Activated CD8-positive, alpha-beta memory T cell treated with anti-CD3 and anti-CD28 coated beads for 36 hours (primary cell): ENCODE measurements around the gene MAP2K5. TPM values are rescaled to one million over a fixed set of nuclear protein-coding genes. Genes with fewer than 3 reads are reported as not detected.

ENCODE experiments used
- CTCF ChIA-PET: fragments of 350-600 bp; sonication (Branson Sonifier 250); formaldehyde crosslinking; loops from one replicate; lab custom pipeline; 2021; ENCODE audit warnings: antibody characterized with exemption; lab: Charles Lee
- POLR2A ChIA-PET: fragments of 350-600 bp; sonication (Branson Sonifier 250); formaldehyde crosslinking; loops from one replicate; lab custom pipeline; 2021; ENCODE audit warnings: antibody characterized with exemption; lab: Charles Lee
- total RNA-seq, 2 experiments: library from RNA; stranded (reverse); gene quantifications; one replicate each; pipeline ENCODE4 v1.2.3, GENCODE V29; 2021

The MAP2K5 gene
- total RNA-seq, 2 experiments from 2014 or later = 19.1 to 20.8 TPM

- ChIA-PET CTCF (interaction anchor here (0.7 kb wide), 1 partner anchor 328 kb away, joined by 4 read pairs; no protein-coding TSS in a partner anchor), POLR2A (no interaction called here)
Observed at GRCh38 chr15:67696087-67696486, 153.6 kb downstream of the MAP2K5 start.

GRCh38 chr15:67700023-67700422 lies 157.5 kb downstream of the MAP2K5 start:
- POLR2A ChIA-PET = no interaction called here
- CTCF ChIA-PET = no interaction called here

GRCh38 chr15:67701669-67702068 lies 159.2 kb downstream of the MAP2K5 start:
- ChIA-PET POLR2A (no interaction called here), CTCF (no interaction called here)

- ChIA-PET CTCF (no interaction called here), POLR2A (no interaction called here)
Observed at GRCh38 chr15:67707520-67708283, 165.2 kb downstream of the MAP2K5 start.

- CTCF ChIA-PET = no interaction called here
- POLR2A ChIA-PET = no interaction called here
Observed at GRCh38 chr15:67708500-67708899, 166.0 kb downstream of the MAP2K5 start.

GRCh38 chr15:67715170-67715569 lies 172.7 kb downstream of the MAP2K5 start:
- ChIA-PET CTCF (interaction anchor here (0.9 kb wide), 1 partner anchor 123 kb away, joined by 3 read pairs; no protein-coding TSS in a partner anchor), POLR2A (no interaction called here)

GRCh38 chr15:67716171-67716570 lies 173.7 kb downstream of the MAP2K5 start:
- CTCF ChIA-PET = no interaction called here
- POLR2A ChIA-PET = no interaction called here

GRCh38 chr15:67717776-67718175 lies 175.3 kb downstream of the MAP2K5 start:
- ChIA-PET CTCF (no interaction called here), POLR2A (no interaction called here)

GRCh38 chr15:67719330-67719959 lies 176.9 kb downstream of the MAP2K5 start:
- POLR2A ChIA-PET = no interaction called here
- CTCF ChIA-PET = no interaction called here

GRCh38 chr15:67720556-67721175 lies 178.2 kb downstream of the MAP2K5 start:
- POLR2A ChIA-PET = no interaction called here
- CTCF ChIA-PET = no interaction called here

- ChIA-PET POLR2A (no interaction called here), CTCF (no interaction called here)
Observed at GRCh38 chr15:67722030-67722817, 179.7 kb downstream of the MAP2K5 start.

GRCh38 chr15:67723294-67724024 lies 181.0 kb downstream of the MAP2K5 start:
- POLR2A ChIA-PET = no interaction called here
- CTCF ChIA-PET = no interaction called here

GRCh38 chr15:67724691-67725375 lies 182.3 kb downstream of the MAP2K5 start:
- ChIA-PET CTCF (no interaction called here), POLR2A (no interaction called here)

- ChIA-PET POLR2A (no interaction called here), CTCF (no interaction called here)
Observed at GRCh38 chr15:67730135-67730534, 187.6 kb downstream of the MAP2K5 start.

- ChIA-PET CTCF (no interaction called here), POLR2A (no interaction called here)
Observed at GRCh38 chr15:67731112-67731721, 188.7 kb downstream of the MAP2K5 start.

- ChIA-PET CTCF (no interaction called here), POLR2A (no interaction called here)
Observed at GRCh38 chr15:67732164-67732563, 189.7 kb downstream of the MAP2K5 start.

- ChIA-PET CTCF (no interaction called here), POLR2A (no interaction called here)
Observed at GRCh38 chr15:67732671-67733374, 190.3 kb downstream of the MAP2K5 start.

- POLR2A ChIA-PET = no interaction called here
- CTCF ChIA-PET = no interaction called here
Observed at GRCh38 chr15:67735896-67736295, 193.4 kb downstream of the MAP2K5 start.
